Lung microvascular endothelial cell (primary cell): Measurements from ENCODE around the gene SAMD11. TPM values are rescaled to one million over a fixed set of nuclear protein-coding genes. Genes with fewer than 3 reads are reported as not detected.

Source experiments
- DNase-seq, 2 donors: peaks; one replicate each; pipeline versions ENCODE4 v3.0.0 to v3.0.0-alpha.2; 2010; ENCODE audit warnings: low read depth in 2 of 2
- total RNA-seq: library from RNA; depleted of rRNA; stranded (reverse); fragments of >200 nt; gene quantifications from 2 replicates; pipeline ENCODE4 v1.2.1, GENCODE V29; 2014

Gene SAMD11
- total RNA-seq, 1 donor from 2014 or later: not detected

DNA sequence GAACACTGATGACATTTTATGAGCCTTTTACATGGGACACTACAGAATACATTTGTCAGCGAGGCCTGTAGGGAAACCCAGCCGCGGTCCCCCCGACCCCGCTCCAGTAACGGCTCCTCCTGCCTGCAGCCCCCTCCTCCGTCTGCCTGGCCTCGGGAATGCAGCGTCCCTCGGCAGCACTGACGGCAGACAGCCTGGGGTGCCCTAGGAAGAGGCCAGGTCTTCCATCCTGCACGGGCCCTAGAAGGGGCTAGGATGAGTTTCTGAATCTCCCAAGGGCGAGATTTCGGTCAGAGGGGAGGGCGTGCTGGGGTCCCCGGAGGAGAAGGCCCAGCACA lies 8.4 kb downstream of the SAMD11 start:
- no peak for DNase-seq

DNA sequence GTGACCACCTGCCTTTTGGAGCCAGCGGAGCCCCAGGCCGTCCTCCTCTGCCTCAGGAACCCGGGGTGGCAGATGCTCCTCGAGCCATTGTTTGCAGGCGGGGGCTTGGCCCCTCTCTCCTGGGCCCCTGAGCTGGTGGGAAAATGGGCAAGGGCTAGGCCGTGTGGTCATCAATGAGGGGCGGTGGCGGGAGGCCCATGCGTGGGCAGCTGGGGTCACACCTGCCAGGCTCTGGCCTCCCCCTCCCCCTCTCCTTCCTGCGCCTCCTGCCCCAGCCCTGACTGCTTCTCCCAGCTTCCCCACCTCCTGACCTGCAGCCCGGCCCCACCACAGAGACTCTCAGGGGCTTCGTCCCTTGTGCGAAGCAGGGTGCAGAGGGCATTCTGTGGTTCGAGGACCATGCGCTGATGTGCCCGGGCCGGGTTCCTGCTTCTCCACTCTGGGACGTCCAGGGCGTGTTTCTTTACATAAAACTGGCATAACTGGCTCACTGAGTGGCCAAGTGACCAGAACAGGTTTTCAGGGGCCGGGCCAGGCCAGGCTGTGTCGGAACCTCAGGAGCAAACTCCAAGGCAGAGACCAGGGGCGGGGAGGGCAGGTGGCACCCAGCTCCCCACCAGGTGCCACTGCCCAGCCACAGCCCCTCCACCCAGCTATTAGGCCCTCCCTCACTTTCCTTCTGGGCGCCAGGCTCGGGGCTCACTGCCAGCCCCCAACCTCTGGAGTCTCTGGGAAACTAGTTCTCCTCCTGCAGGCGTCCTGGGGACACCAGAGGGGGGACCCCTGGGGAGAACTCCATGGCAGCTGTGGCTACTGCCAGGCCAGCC lies 9.3 kb downstream of the SAMD11 start:
- DNase-seq: no peak

DNA sequence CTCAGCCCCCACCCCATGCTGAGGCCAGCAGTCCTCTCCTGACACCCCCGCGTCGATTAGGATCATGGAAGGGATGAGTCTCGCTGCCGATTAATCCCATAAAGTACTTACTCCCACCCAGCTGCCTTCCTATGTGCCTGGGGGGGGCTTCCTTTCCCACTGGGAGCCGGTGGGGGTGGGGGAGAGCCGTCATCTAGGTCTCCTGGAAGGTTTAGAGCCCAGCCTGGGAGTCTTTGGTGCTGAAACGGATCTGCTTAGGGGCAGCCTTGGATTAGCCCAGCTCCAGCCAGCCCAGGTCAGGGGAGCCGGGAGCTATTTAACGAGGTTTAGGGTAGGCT lies 9.8 kb downstream of the SAMD11 start:
- no peak for DNase-seq

DNA sequence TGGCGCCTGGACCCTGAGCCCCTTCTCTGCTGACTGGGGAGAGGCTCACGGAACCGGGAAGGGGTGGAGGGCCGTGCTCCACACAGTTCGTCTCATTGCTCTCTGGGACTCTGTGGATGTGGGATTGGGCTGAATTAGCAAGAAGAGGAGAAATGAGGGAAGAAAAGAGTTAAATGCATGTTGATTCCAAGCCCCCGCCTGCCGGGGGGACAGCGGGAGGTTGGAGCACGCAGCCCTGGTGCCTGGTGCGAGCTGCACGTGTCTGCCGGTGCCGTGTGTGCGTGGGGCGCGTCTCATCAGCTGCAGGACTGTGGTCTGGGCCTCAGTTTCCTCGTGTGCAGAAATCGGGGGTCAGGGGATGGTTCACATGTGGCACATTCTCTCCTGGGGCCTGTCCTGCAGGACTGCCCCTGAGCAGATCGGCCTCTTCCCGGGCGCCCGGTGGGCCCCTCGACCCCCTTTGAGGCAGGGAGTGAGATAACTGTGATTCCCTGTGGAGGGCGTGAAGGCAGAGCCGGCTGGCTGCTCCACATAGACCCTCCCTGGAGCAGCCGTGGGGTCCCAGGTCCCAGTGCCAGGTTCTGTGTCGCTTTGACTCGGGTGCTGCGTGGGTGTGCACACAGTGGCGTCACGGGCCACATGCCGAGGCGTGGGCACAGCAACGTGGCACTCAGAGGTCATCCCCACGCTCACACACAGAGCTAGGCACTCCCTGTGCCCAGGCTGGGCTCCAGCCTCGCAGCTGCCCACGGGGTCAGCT lies 11.4 kb downstream of the SAMD11 start:
- no peak for DNase-seq

DNA sequence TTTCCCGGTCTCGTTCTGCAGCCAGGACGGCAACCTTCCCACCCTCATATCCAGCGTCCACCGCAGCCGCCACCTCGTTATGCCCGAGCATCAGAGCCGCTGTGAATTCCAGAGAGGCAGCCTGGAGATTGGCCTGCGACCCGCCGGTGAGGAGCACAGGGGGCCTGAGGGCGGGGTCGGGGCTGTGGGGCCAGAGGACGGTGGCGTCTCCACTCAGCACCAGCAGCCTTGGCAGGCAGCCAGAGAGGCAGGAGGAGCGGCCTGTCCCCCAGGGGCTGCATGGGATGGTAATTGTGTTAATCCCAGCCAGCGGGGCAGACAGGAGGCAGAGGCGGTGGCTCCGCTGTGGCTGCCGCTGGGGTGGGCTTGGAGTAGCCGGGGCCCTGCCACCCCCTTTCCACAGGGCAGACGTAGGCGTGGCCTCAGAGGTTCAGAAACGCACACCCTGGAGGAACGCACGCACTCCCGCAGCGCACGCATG lies 12.1 kb downstream of the SAMD11 start:
- peak in 1 of 2 donors; percentile 28 for DNase-seq

DNA sequence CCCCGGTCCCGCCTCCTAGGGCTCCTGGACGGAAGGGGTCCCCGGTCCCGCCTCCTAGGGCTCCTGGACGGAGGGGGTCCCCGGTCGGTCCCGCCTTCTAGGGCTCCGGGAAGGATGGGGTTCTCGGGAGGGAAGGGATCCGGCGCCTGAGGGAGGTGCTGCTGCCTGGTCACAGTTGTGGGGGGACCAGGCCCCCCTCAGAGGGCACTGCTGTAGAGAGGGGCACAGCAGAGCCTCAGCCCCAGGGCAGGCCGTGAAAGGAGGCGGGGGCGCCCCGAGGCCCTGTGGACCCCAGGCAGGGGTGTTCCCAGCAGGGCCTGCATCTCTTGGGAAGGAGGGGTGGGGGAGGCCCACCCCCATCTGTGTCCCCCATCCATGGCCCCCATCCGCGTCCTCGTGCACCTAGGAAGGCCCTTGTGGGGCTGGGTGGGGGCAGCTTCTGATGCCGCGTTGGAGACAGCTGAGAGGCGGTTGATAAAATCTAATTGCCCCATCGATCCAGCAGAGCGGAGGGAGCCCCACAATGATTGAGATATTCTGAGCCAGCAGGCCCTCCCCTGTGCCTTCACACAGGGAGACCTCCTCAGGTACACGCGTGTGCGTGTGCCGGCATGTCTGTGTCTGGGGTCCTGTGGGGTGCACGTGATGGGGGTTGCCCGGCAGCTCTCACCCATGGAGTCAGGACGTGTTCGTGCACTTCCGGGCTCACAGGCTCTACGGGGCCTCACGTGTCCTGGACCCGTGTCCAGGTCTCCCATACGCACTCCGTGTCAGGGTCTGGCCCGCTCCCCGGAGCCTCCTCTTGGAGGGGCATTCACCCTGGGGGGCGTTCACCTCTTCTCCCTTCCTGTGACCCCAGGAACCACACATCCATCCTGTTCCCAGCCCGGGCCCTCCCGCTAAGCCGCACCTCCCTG lies 12.9 kb downstream of the SAMD11 start:
- DNase-seq: no peak

DNA sequence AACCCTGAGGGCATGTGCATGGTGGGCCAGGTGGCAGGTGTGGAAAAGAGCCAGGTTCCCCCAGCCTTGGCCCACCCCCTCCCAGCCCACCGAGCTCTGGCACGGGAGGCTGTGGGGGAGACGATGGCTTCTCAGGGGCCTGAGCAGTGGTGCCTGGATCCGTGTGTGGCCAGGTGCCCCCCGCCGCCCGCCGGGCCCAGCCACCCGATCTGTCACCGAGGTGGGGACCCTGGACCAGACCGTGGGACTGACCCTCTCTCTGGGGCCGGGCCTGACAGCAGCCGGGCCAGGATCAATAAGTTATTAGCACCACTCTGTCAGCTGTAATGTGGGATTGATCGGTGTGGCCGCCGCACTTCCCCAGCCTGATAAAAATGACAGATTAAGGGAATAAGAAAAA lies 13.8 kb downstream of the SAMD11 start:
- DNase-seq: no peak

DNA sequence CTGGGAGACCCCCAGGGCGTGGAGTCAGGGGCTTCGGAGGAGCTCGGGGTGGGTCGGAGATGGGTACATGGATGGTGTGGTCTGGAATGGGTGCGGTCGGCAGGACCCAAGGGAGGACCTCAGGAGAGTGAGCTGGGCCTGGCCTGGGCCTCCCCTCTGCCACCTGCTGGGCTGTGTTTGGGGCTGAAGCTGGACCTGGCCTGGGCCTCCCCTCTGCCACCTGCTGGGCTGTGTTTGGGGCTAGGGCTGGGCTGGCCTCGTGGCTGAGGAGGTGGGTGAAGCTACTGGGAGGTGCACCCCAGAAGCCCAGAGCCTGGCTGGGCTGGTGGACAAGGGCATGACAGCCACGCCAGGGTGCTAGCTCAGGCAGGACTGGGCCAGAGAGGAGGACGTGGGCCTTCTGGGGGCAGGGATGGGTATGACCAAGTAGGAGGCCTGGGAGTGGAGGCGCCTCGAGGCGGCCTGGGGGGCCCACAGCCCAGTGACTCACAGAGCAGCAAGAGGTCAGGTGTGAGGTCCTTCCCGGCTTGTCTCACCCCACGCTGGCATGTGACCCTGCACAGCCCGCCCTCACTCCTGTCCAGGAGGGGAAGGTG lies 14.5 kb downstream of the SAMD11 start:
- DNase-seq: peak; percentile 30 to 58

DNA sequence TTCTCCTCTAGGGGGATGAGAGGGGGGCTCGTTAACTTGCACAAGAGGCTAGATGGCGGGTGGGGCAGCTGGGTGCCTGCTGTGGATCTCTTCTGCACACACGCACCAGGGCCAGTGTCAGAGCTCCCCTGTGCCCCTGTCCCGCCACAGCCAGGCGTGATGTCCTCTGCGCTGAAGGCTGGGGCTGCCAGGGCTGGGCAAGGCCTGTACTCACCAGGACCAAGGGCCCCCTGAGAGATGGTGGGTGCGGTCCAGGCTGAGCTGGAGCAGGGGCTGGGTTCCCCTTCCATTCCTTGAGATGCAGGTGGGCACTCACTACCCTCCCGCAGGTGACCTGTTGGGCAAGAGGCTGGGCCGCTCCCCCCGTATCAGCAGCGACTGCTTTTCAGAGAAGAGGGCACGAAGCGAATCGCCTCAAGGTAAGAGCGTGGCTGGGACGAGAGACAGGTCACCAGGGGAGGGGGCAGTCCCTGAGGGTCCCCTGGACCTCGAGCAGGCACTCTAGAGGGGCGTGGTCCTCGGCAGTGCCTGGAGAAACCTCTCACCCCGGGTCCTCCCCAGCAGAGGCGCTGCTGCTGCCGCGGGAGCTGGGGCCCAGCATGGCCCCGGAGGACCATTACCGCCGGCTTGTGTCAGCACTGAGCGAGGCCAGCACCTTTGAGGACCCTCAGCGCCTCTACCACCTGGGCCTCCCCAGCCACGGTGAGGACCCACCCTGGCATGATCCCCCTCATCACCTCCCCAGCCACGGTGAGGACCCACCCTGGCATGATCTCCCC lies 15.2 kb downstream of the SAMD11 start:
- no peak for DNase-seq

DNA sequence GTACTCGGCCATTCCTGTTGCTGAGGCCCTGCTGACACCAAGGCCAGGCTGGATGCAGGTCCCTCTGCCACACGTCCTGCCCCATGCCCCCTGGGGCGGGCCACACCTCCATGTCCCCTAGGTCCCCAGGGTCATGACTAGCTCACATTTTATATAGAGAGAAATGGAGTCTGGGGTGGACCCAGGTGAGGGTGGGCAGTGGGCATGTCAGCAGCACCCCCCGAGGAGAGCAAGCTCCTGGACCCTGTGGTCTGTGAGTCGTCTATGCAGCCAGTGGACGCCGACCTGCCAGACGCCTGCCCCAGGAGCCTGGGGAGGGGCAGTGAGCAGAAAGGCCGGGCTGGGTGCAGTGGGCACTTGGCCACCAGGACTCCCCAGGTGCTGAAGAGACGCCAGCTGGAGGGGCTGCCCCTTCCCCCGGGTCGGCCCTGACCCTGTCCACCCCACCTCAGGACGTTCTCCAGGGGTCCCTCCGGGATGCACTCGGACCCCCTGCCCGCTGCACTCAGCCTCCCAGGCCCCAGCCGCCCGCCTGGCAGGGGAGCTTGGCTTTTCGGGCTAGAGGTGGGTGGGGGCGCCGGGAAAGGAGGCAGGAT lies 15.9 kb downstream of the SAMD11 start:
- no peak for DNase-seq

DNA sequence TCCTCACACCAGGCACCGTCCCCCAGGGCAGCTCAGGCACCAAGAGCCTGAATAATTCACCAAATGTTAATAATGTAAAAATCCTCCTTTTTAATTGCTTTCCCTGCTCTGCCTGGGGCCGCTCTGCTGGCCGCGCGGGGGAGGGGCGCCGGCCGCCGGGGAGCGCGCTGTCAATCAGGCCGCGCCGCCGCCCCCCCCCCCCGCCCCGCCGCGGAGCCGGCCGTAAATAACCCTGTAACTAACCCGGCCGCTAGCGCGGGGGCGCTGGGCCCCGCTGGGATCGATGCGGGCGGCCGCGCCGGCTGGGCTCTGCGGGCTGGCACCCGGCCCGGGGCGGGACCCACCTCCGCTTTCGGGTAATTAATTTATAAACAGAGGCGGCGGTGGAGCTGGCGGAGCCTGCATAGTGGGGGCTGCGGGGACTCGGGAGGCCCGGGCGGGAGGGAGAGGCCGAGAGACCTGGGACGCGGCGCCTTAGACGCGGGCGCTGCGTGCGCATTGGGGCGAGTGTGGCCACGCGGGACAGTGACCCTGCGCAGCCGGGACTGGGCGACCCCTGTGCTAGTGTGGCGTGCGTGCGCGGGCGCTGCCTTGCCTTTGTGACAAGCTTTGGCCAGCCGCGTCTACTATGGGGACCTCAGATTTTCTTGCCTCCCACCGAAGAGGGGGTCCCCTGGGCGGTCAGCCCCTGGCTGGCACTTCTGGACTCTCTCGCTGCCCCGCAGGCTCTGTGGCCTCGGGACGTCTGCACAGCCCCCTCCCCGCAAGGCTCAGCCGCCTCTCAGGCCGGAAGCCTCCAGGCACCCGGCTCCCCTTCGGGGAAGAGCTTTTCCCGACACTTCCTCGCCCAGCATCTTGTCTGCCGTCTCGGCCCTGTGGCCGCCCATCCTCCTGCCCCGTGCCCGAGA lies 16.6 kb downstream of the SAMD11 start:
- DNase-seq: peak; percentile 25 to 43

DNA sequence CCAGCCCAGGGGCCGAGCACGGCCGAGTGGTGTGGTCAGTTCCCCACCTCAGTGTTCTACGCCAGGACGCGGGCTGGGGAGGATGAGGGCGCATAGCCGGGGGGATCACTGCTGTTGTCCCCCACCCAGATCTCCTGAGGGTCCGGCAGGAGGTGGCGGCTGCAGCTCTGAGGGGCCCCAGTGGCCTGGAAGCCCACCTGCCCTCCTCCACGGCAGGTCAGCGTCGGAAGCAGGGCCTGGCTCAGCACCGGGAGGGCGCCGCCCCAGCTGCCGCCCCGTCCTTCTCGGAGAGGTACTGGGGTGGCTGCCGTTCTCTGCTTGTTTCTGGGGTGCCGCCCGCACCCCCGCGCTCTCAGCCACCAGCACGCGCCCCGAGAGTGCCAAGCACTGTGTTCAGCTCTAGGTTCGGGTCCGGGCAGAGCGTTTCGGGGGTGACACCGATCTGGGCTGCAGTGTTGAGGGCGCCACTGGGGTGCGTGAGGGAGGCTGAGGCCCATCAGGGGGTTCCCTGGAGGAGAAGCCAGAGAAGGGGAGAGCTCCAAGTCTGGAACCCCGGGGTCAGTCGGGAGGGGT lies 17.4 kb downstream of the SAMD11 start:
- DNase-seq: no peak

DNA sequence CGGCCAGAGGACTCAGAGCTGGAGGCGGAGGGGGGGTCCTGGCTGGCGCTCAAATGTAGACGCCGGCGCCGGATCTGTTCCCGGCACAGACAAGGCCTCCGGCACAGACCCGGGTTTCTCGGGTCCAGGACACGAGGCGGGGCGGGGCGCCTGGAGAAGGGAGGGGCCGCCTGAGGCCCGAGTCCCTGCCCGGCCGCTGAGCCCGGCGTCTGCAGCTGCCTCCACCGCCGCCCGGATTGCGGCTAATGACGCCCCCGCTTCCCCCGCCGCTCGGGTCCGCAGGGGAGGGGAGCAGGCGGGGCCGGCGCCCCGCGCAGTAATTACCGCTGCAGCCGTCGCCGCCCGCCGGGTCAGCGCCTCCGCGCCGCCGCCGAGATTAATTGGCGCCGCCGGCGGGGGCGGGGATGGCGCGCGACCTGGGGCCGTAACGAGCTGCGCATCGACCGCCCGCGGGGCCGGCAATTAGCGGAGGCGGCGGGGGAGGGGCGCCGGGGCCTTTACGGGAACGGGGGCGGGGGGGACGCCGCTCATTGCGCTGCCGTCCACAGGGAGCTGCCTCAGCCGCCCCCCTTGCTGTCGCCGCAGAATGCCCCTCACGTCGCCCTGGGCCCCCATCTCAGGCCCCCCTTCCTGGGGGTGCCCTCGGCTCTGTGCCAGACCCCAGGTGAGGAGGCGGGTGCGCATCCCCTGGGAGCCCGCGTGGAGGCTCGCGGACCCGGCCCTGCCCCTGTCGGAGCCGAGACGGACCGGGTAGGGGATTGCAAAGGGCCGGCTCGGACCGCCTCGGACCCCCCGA lies 18.1 kb downstream of the SAMD11 start:
- peak; percentile 12 to 17 for DNase-seq

DNA sequence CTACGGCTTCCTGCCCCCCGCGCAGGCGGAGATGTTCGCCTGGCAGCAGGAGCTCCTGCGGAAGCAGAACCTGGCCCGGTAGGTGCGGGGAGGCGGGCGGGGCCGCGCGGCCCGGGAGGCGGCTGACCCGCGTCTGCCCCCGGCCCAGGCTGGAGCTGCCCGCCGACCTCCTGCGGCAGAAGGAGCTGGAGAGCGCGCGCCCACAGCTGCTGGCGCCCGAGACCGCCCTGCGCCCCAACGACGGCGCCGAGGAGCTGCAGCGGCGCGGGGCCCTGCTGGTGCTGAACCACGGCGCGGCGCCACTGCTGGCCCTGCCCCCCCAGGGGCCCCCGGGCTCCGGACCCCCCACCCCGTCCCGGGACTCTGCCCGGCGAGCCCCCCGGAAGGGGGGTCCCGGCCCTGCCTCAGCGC lies 18.7 kb downstream of the SAMD11 start:
- DNase-seq: no peak

DNA sequence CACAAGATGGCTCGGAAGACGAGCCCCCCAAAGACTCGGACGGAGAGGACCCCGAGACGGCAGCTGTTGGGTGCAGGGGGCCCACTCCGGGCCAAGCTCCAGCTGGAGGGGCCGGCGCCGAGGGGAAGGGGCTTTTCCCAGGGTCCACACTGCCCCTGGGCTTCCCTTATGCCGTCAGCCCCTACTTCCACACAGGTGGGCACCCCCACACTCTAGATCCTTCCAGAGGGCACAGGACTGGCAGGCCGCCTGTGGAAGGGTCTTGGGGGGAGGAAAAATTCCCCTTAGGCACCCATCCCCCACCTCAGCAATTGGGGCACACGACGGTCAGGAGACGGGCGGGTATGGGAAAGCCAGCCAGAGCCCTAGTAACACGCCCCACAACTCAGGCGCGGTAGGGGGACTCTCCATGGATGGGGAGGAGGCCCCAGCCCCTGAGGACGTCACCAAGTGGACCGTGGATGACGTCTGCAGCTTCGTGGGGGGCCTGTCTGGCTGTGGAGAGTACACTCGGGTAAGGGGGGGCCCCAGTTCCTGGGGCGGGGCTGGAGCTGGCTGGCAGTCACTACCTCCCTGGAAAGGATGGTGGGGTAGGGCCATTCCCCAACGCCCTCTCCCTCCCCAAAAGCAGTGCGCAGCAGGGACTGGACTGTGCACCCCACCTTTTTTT lies 19.3 kb downstream of the SAMD11 start:
- DNase-seq: no peak

DNA sequence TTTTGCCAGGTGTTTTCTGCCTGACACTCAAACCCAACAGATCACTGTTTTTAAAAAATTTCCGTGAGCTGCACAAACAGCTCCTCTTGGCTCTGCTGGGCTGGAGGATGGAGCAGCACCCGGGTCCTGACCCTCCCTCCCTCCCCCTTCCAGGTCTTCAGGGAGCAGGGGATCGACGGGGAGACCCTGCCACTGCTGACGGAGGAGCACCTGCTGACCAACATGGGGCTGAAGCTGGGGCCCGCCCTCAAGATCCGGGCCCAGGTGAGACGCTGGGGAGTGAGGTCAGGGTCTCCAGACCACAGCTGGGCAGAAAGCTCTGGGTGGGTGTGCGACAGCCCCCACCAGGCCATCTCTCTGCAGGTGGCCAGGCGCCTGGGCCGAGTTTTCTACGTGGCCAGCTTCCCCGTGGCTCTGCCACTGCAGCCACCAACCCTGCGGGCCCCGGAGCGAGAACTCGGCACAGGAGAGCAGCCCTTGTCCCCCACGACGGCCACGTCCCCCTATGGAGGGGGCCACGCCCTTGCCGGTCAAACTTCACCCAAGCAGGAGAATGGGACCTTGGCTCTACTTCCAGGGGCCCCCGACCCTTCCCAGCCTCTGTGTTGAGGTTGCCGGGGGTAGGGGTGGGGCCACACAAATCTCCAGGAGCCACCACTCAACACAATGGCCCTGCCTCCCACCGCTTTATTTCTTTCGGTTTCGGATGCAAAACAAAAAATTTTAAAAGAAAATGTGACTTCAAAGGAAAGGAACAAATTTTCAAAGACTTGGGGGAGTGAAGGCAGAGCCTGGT lies 20.0 kb downstream of the SAMD11 start:
- DNase-seq: no peak
